ENCODE data around the gene HES5. TPM values are rescaled to one million over a fixed set of nuclear protein-coding genes. Genes with fewer than 3 reads are reported as not detected.

Gene HES5
- total RNA-seq, 6 experiments from 2014 or later = 0.28 to 0.57 (median 0.36) TPM; not detected in 1

DNA sequence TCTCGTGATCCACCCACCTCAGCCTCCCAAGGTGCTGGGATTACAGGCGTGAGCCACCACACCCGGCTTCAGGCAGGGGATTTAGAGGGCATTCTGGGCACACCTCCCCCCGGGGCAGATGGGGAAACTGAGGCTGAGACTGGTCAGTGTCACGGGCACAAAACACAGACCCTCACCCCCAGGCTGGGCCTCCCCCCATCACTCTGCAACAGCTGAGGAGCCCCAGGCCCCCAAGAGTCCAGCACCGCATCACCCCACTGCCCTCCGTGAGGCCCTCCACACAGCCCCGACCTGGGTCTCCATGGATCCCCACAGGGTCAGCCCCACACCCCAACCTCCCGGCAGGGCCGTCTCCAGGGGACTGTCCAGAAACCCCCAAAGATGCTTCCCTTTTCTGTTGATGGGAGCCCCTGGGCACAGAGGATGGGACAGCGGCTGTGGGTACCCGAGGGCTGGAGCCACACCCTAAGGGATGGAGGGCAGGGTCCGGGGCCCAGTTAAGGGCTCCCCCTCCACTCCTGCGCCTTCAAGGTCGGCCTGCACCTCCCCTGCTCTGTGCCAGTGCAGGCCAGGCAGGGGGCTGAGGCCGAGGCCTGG lies 37.1 kb upstream of the HES5 start:
- Mint-ChIP-seq H3K27ac (no peak overlapping the region), H3K9me3 (no peaks in the 10 kb centered on the region), H3K27me3 (ENCODE audit: insufficient read depth) (peaks cover 15% of the 10 kb centered on the region), H3K4me1 (ENCODE audit: low read depth) (no peaks in the 10 kb centered on the region), H3K4me3 (no peak overlapping the region), H3K36me3 (ENCODE audit: low read depth) (no peaks in the 10 kb centered on the region)
- no peak for TF ChIP-seq CTCF (IDR thresholded peaks at IDR 0.05)
- no peak for DNase-seq

GRCh38 chr1:2566101-2567045 lies 36.3 kb upstream of the HES5 start:
- Mint-ChIP-seq H3K27me3 (ENCODE audit: insufficient read depth) (peaks cover 15% of the 10 kb centered on the region), H3K27ac (no peak overlapping the region), H3K9me3 (no peaks in the 10 kb centered on the region), H3K4me3 (no peak overlapping the region), H3K4me1 (ENCODE audit: low read depth) (no peaks in the 10 kb centered on the region), H3K36me3 (ENCODE audit: low read depth) (no peaks in the 10 kb centered on the region)
- DNase-seq = no peak
- no peak for TF ChIP-seq CTCF (IDR thresholded peaks at IDR 0.05)

DNA sequence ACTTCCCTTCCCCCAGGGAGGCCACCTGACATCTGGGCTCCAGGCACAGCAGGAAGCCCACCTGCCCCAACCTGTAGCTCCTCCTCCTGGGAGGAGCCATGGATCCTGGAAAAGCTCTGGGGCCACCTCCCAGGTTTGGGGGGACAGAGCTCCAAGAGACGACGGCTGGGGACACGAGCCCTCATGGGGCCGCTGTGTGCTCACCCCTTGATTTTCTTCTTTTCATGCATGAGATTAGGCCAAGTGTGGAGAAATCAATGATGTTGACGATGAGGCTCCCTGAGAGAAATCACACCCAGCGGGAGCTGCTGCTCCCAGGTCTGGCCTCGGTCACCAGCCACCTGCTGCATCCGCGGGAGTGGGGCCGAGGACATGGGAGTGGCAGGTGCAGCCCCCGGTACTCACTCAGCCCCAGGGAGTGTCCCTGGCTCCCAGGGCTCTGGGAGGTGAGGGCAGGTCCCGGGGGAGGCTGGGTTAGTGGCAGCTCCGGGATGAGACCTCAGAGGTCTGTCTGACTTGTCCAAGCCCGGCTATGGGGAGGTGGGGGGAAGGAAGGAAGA lies 34.8 kb upstream of the HES5 start:
- no peak overlapping the region for H3K27ac Mint-ChIP-seq
- peaks cover 15% of the 10 kb centered on the region for H3K27me3 Mint-ChIP-seq (ENCODE audit: insufficient read depth)
- no peak for DNase-seq
- H3K36me3 Mint-ChIP-seq (ENCODE audit: low read depth) = no peaks in the 10 kb centered on the region
- TF ChIP-seq CTCF (IDR thresholded peaks at IDR 0.05) = no peak
- H3K9me3 Mint-ChIP-seq = no peaks in the 10 kb centered on the region
- no peak overlapping the region for H3K4me3 Mint-ChIP-seq
- H3K4me1 Mint-ChIP-seq (ENCODE audit: low read depth) = no peaks in the 10 kb centered on the region

DNA sequence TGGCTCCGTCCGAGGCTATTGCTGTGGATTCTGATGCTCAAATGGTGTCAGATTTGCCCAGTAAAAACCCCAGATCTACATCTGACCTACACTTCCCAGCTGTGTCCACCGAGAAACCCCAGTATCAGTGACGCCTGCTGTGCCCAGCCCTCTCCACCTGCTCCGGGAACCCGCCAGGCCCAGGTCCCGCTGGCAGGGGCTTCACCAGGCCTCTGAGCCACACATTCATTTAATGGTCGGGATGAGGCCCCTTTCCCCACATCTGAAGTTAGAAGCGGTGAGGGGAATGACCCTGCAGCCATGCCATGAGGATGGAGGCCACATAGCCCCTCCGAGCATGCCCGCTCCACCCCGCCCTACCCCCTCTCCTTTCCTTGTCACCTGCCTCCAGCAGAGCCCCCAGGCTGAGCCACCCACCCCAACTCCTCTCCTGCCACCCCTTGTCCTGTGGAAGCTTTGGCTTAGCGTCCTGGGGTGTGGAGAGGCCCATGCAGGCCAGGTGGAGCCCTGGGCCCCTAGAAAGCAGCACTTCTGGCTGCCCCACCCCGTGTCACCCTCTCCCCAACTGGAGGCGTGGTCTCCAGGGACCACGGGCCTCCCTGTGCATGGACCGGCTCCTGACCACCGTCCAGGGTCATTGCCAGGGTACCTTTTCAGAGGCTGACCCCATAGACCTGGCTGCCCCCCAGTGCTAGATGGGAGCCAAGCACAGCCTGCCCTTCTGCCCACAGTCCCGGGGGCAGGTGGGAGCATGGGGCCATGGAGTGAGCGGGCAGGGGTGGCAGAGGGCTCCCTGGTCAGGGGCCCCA lies 34.1 kb upstream of the HES5 start:
- no peaks in the 10 kb centered on the region for H3K4me1 Mint-ChIP-seq (ENCODE audit: low read depth)
- H3K4me3 Mint-ChIP-seq = no peak overlapping the region
- no peak overlapping the region for H3K27ac Mint-ChIP-seq
- TF ChIP-seq CTCF (IDR thresholded peaks at IDR 0.05) = no peak
- H3K9me3 Mint-ChIP-seq = no peaks in the 10 kb centered on the region
- DNase-seq = no peak
- H3K36me3 Mint-ChIP-seq (ENCODE audit: low read depth) = no peaks in the 10 kb centered on the region
- H3K27me3 Mint-ChIP-seq (ENCODE audit: insufficient read depth) = peaks cover 15% of the 10 kb centered on the region

- Mint-ChIP-seq H3K27ac (no peak overlapping the region), H3K36me3 (ENCODE audit: low read depth) (no peaks in the 10 kb centered on the region), H3K4me1 (ENCODE audit: low read depth) (no peaks in the 10 kb centered on the region), H3K4me3 (no peak overlapping the region), H3K9me3 (no peaks in the 10 kb centered on the region), H3K27me3 (ENCODE audit: insufficient read depth) (peaks cover 15% of the 10 kb centered on the region)
- no peak for TF ChIP-seq CTCF (IDR thresholded peaks at IDR 0.05)
- no peak for DNase-seq
Observed at GRCh38 chr1:2563205-2563604, 33.1 kb upstream of the HES5 start.
